Measurements from ENCODE around the gene AMELY.
"Not testable (repeated sequence)": the region's sequence is repeated elsewhere in the genome, so short reads cannot be mapped to it uniquely, and the experiment has no call there.

Gene AMELY

GRCh38 chrY:6911253-6911881 is at the start of gene AMELY:
AMELY (minus strand) TSS chrY:6911752; CDS start chrY:6872608, 39,144 bp downstream.
- DNase-seq, result no peak

GRCh38 chrY:6949947-6950346 is 38.4 kb upstream of the AMELY start:
- DNase-seq, result no peak

GRCh38 chrY:6948378-6948777 is 36.8 kb upstream of the AMELY start:
- DNase-seq, result no peak

DNA sequence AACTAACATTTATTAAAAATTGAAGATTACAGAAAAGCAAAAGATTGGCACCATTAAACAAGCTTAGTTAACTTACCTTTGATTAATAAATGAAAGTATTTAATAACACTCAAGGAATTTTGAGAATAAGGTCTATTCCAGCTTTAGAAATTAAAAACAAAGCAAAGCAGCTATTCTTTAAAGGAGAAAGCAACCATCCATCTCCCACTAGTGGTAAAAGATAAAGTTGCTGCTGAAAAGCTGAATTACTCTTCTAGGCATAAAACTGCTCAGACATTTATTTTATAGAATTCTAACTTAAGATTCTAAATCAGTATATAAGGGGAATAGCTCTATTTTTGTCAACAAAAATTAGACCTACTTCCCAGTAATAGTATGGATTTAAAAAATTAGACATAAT is 36.1 kb upstream of the AMELY start:
- DNase-seq, result no peak

GRCh38 chrY:6935497-6935896 is 23.9 kb upstream of the AMELY start:
- no peak for DNase-seq

DNA sequence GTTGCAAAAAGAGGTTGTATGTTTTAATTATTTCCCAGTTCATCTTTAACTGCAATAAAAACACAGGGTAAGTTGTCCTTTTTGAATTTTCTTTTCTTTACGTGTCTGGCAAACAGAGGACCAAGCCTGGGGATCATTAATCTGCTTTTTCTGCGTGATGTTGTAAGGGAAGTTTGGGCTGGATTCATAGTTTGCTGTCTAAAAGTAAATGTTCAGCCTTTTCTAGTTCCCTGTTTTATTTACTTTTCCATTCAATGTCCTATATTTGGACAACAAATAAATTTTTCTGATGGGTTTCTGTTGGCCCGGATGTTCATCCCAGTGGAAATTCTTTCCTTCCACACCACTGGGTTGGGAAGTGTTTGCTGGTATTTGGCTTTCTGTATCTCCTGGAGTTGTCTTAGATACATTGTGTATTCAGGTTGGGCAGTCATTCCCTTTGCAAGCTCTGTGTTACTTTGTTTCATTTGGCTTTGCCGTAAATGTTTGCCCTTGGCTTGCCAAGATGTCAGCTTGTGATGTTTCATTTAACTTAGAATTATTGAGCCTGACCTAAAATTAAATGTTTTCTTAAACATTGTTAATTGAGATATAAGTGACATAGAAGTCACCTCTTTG is 20.3 kb upstream of the AMELY start:
- DNase-seq, result no peak

- DNase-seq, result no peak
Observed at GRCh38 chrY:6929237-6929636, 17.7 kb upstream of the AMELY start.

- DNase-seq, result no peak
Observed at GRCh38 chrY:6928265-6928664, 16.7 kb upstream of the AMELY start.

DNA sequence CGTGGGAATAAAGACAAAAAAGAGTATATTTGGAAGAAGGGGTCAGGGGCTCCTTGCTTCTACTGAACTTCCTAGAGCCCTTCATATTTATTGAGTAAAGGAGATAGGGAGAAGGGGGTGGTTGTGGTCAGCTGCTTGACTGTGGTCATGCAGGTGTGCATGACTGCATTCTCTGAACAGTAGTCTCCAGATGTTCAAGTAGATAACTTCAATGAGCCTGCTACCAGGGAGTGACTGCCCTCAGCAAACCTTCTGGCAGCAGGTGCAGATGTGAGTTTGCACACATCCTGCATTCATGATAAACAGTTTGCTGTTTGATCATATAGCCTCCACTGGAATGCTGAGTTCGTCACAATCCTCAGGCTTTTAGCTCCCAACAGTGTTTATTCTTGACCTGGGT is 9.5 kb upstream of the AMELY start:
- no peak for DNase-seq

DNA sequence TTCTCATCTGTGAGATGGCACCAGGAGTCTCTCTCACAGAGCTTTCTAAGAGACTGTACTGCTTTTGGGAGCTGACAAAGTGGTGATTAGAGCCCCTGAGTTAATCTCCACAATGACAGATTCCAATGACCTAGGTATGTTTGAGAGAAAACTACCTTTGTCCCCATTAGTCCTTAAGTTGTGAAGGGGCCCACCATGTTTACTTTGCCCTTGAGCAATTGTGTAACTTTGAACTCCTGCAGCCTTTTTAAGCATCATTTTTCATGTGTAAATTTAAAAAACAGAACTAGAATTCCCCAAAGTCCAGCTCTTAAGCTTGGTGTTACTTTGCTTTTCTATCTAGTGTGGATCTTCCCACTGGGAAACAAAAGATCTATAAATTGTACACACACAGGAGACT is 1.8 kb upstream of the AMELY start:
- DNase-seq, result no peak

DNA sequence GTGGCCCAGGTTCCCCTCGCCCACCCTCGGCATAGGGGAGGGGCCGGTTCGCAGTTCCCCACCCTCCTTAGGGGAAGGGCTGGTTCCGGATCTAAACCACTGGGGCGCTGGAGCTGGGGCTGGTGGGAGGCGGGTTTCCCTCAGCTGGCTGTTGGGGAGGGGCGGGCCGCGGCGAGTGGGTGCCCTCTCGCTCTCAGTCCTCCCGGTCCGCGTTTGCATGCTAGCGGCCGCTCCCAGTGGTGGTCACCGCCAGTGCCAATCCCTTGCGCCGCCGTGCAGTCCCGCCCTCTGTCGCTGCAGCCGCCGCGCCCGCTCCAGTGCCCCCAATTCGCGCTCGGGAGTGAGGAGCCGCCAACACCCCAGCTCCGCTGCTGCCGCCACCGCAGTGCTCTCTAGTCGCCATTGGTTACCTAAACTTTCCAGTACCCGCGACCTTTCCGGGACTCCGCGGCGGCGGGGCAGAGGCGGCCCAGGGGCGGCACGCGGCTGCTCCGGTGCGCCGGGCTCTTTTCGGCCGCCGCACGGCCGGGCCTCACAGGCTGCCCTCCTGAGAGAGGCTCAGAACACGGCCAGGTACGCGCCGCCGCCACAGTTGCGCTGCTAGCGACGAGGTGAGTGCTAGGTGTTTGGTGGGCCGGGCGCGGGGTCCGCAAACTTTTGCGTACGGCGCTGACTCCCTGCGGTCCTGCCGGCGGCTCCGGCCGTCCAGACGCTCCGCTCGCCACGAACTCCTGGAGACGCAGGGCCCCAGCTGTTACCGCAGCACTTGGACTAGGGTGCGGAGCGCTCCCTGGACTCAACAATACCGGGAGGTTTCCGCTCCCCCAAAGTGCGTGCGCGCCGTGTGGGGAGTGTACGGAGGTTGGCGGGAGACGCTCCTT is 940 bp downstream of the AMELY start, which contains the start of gene TBL1Y:
Gene TBL1Y, plus strand, starts transcription at position 326 of the 881 bp plus-strand sequence. CDS start 114,388 bp downstream, outside the sequence.
- DNase-seq, result no peak

DNA sequence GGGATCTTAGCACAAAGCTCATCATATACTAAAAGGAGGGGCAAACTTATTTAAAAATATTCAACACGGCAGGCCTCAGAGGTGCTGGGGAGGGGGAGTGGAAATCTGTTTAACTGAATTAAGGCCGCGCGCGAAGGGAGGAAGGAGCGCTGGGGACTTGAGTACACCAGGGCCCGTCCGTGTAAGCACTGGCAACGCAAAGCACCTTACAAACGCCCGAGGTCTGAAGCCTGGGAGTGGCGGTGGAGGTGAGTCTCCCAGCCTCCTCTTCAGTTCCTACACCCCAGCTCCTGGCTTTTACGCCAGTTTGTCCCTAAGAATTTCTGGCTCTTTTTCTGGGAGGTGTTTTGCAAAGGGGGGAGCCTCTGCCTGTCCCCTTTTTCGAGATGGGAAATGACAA is 1.7 kb downstream of the AMELY start:
- no peak for DNase-seq

GRCh38 chrY:6909118-6909521 is 2.4 kb downstream of the AMELY start:
- DNase-seq, result no peak

- DNase-seq, result not testable (repeated sequence)
Observed at GRCh38 chrY:6908021-6908420, 3.5 kb downstream of the AMELY start.

DNA sequence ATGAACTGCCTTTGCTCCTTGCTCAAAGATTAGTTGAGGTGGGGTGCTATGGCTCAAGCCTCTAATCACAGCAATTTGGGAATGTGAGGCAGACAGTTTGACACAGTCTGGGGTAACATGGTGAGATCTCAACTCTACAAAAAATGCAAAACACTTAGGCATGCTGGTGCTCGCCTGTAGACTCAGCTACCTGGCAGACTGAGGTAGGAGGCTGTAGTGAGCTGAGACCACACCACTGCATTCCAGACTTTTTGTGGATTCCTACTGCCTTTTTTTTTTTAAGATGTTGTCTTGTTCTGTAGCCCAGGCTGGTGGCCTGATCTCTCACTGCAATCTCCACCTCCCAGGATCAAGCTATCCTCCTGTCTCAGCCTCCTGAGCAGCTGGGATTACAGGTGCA is 4.0 kb downstream of the AMELY start:
- no peak for DNase-seq

- not testable (repeated sequence) for DNase-seq
Observed at GRCh38 chrY:6902116-6902515, 9.4 kb downstream of the AMELY start.

- no peak for DNase-seq
Observed at GRCh38 chrY:6895236-6895635, 16.3 kb downstream of the AMELY start.

DNA sequence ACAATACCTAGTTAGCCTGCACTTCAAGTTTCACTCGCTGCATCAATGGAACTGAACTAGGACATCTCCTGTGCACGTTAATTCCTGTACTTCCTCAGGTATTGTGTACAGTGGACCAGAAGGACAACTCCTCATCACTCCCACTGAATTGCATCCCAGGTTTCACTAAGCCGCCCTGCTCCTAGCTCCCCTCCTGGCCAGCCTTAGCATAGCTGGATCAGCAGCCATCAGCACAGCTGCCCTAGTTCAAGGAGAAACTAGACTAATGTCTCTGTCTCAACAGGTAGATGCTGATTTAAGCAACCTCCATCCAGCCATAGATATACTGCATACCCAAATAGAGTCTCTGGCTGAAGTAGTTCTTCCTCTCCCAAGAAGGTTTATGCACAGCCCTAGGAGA is 17.1 kb downstream of the AMELY start:
- DNase-seq, result no peak

DNA sequence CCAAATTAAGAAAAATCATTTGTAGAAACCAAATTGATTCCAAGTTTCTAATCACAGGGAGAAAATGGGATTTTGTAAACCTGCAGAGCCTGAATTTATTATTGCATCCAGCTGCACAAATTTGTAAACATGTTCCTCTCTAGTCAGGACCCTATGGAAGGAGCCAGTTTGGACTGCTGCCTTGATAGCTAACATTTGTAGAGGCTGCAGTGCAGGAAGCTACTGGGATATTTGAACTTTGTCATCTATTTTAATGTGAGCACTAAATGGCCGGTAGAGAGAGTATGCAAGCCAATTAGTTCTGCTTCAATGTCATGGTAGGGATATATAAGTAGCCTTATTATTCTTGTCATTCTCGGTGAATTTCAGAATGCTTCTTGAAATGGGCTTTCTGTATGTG is 62.2 kb downstream of the AMELY start:
- DNase-seq, result no peak

GRCh38 chrY:6842650-6843049 is 68.9 kb downstream of the AMELY start:
- not testable (repeated sequence) for DNase-seq

All from NCI-H1436 treated with DMSO at 0.1 percent for 48 hours (cell line).